ENCODE data around the gene RPL27. TPM values are rescaled to one million over a fixed set of nuclear protein-coding genes. Genes with fewer than 3 reads are reported as not detected.

The RPL27 gene
- total and polyA plus RNA-seq, 2 of the 13 experiments (the other 11 are each of a cell fraction or from before 2014, with no cell fraction given) = 1,585 to 5,840 TPM

DNA sequence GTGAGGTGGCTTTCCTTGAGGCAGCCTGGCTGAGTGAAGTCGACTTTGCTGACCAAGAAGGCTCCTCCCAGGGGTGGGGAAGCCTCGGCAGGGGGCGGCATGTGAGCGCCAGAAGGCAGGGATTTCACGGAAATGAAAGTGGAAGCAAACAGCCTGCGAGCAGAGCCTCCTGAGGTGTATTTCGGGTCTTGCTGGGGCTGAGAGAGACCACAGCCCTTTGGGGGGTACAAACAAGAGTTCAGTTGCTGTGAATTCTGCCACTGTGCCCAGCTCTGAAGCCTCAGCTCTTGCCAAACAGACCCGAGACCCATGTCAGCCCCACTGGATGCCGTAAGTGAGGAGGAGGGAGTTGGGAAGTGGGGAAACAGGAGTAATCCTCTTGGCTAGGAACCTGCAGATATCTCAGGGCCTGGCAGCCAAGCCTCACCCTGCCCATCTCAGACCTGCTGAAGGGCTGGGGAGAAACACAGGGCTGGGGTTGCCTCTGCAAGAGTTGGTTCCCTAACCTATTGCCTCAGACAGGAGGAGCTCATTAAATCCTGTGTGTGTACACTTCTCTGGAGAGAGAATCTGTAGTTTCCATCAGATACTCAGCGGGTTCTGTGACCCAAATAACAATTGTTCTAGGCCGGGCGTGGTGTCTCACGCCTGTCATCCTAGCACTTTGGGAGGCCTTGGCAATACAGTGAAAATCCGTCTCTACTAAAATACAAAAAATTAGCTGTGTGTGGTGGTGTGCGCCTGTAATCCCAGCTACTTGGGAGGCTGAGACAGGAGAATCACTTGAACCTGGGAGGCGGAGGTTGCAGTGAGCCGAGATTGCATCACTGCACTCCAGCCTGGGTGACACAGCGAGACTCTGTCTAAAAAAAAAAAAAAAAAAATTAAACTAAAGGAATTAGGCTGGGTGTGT lies 8.7 kb downstream of the RPL27 start, which contains the start of gene IFI35 (continued):
- peak; percentile 51; the same call in 1 of the 2 replicates for TF ChIP-seq HMGXB3 (CRISPR knock-in tag; IDR thresholded peaks at IDR 0.05; ENCODE audit: borderline replicate concordance)
- peak; percentile 44 for TF ChIP-seq TEAD3 (CRISPR knock-in tag; optimal IDR thresholded peaks at IDR 0.05; ENCODE audit: borderline replicate concordance)
- no peak for TF ChIP-seq ZNF724P (CRISPR knock-in tag; IDR thresholded peaks at IDR 0.05; ENCODE audit: borderline replicate concordance)
- TF ChIP-seq E2F2 (CRISPR knock-in tag; IDR thresholded peaks at IDR 0.05; ENCODE audit: borderline replicate concordance) = 0 out of 2 replicates have a peak, but pooled peaks have one; percentile 54
- TF ChIP-seq ZNF230 (CRISPR knock-in tag; IDR thresholded peaks at IDR 0.05) = no peak
- no peak for TF ChIP-seq SMAD9 (CRISPR knock-in tag; IDR thresholded peaks at IDR 0.05)
- TF ChIP-seq ZNF12 (CRISPR knock-in tag; IDR thresholded peaks at IDR 0.05) = no peak; the same call in 1 of the 2 replicates
- peak; percentile 91 for TF ChIP-seq XRCC5 (optimal IDR thresholded peaks at IDR 0.05; ENCODE audit: low read length)
- TF ChIP-seq, protein P1, sequence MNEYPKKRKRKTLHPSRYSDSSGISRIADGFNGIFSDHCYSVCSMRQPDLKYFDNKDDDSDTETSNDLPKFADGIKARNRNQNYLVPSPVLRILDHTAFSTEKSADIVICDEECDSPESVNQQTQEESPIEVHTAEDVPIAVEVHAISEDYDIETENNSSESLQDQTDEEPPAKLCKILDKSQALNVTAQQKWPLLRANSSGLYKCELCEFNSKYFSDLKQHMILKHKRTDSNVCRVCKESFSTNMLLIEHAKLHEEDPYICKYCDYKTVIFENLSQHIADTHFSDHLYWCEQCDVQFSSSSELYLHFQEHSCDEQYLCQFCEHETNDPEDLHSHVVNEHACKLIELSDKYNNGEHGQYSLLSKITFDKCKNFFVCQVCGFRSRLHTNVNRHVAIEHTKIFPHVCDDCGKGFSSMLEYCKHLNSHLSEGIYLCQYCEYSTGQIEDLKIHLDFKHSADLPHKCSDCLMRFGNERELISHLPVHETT (CRISPR knock-in tag; conservative IDR thresholded peaks at IDR 0.05) = no peak
- TF ChIP-seq ZBTB8A (CRISPR knock-in tag; IDR thresholded peaks at IDR 0.05; ENCODE audit: borderline replicate concordance, low read depth) = 0 out of 2 replicates have a peak, but pooled peaks have one; percentile 29
- no peak for TF ChIP-seq RBM22 (optimal IDR thresholded peaks at IDR 0.05; ENCODE audit: low read length)
- TF ChIP-seq SP1 (IDR thresholded peaks at IDR 0.05) = no peak
- no peak for TF ChIP-seq SP1 (CRISPR knock-in tag; IDR thresholded peaks at IDR 0.05)
- peak; percentile 97 for TF ChIP-seq CTCF (CRISPR knock-in tag; IDR thresholded peaks at IDR 0.05)
- TF ChIP-seq KAT7 (CRISPR knock-in tag; IDR thresholded peaks at IDR 0.05; ENCODE audit: borderline replicate concordance) = peak; percentile 68; the same call in 1 of the 2 replicates
- TF ChIP-seq ZNF772 (CRISPR knock-in tag; IDR thresholded peaks at IDR 0.05) = peak; percentile 69; the same call in 1 of the 2 replicates
- TF ChIP-seq SRF (IDR thresholded peaks at IDR 0.05; ENCODE audit: low read depth, low read length) = no peak
- TF ChIP-seq, protein P2, sequence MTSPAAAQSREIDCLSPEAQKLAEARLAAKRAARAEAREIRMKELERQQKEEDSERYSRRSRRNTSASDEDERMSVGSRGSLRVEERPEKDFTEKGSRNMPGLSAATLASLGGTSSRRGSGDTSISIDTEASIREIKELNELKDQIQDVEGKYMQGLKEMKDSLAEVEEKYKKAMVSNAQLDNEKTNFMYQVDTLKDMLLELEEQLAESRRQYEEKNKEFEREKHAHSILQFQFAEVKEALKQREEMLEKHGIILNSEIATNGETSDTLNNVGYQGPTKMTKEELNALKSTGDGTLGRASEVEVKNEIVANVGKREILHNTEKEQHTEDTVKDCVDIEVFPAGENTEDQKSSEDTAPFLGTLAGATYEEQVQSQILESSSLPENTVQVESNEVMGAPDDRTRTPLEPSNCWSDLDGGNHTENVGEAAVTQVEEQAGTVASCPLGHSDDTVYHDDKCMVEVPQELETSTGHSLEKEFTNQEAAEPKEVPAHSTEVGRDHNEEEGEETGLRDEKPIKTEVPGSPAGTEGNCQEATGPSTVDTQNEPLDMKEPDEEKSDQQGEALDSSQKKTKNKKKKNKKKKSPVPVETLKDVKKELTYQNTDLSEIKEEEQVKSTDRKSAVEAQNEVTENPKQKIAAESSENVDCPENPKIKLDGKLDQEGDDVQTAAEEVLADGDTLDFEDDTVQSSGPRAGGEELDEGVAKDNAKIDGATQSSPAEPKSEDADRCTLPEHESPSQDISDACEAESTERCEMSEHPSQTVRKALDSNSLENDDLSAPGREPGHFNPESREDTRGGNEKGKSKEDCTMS (CRISPR knock-in tag; conservative IDR thresholded peaks at IDR 0.05) = no peak

Data from HepG2 (cell line).